ENCODE results near the gene TRIM14. TPM values are rescaled to one million over a fixed set of nuclear protein-coding genes. Genes with fewer than 3 reads are reported as not detected.

Gene TRIM14
- polyA plus RNA-seq, 2 of the 4 experiments (the other 2 are of a cell fraction): 8.8 to 9.2 TPM

- ChIA-PET CTCF (interaction anchor here (0.6 to 3.5 kb wide), 4 partner anchors 8 to 115 kb away, joined by 4 to 15 read pairs (median 4); partner anchors contain the start of gene TRIM14), POLR2A (no interaction called here)
- TF ChIP-seq FOSL2 (IDR thresholded peaks at IDR 0.05) (no peak), FOSL2 (CRISPR knock-in tag; IDR thresholded peaks at IDR 0.05) (no peak), HOXA7 (CRISPR knock-in tag; IDR thresholded peaks at IDR 0.05) (no peak), E2F6 (IDR thresholded peaks at IDR 0.05; ENCODE audit: borderline replicate concordance, low read depth) (no peak), CEBPB (IDR thresholded peaks at IDR 0.05) (no peak)
- TF ChIP-seq, protein P1, sequence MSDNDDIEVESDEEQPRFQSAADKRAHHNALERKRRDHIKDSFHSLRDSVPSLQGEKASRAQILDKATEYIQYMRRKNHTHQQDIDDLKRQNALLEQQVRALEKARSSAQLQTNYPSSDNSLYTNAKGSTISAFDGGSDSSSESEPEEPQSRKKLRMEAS (IDR thresholded peaks at IDR 0.05): no peak
- Histone ChIP-seq H3K4me2 (no peak overlapping the region), H3K4me1 (peaks cover 8% of the 10 kb centered on the region), H3K27ac (no peak overlapping the region), H3K9me3 (no peaks in the 10 kb centered on the region), H3K4me3 (no peak overlapping the region)
- FAIRE-seq (no peak), DNase-seq (ENCODE audit: low read depth in 1 of 2, low spot score in 1 of 2) (no peak), ATAC-seq (no peak)
- WGBS (ENCODE audit: missing lambda C conversion rate): 96% methylated on average over 4 of the region's 4 CpGs
These were observed 32.6 kb downstream of the TRIM14 start for GRCh38 chr9:98086461-98086860.

- no peak for FAIRE-seq
- Histone ChIP-seq H3K27ac (no peak overlapping the region), H3K4me2 (no peak overlapping the region), H3K4me1 (peaks cover 14% of the 10 kb centered on the region), H3K4me3 (no peak overlapping the region), H3K9me3 (no peaks in the 10 kb centered on the region)
- TF ChIP-seq GATA3 (IDR thresholded peaks at IDR 0.05; ENCODE audit: borderline replicate concordance): no peak
- TF ChIP-seq, protein P2, sequence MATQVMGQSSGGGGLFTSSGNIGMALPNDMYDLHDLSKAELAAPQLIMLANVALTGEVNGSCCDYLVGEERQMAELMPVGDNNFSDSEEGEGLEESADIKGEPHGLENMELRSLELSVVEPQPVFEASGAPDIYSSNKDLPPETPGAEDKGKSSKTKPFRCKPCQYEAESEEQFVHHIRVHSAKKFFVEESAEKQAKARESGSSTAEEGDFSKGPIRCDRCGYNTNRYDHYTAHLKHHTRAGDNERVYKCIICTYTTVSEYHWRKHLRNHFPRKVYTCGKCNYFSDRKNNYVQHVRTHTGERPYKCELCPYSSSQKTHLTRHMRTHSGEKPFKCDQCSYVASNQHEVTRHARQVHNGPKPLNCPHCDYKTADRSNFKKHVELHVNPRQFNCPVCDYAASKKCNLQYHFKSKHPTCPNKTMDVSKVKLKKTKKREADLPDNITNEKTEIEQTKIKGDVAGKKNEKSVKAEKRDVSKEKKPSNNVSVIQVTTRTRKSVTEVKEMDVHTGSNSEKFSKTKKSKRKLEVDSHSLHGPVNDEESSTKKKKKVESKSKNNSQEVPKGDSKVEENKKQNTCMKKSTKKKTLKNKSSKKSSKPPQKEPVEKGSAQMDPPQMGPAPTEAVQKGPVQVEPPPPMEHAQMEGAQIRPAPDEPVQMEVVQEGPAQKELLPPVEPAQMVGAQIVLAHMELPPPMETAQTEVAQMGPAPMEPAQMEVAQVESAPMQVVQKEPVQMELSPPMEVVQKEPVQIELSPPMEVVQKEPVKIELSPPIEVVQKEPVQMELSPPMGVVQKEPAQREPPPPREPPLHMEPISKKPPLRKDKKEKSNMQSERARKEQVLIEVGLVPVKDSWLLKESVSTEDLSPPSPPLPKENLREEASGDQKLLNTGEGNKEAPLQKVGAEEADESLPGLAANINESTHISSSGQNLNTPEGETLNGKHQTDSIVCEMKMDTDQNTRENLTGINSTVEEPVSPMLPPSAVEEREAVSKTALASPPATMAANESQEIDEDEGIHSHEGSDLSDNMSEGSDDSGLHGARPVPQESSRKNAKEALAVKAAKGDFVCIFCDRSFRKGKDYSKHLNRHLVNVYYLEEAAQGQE (IDR thresholded peaks at IDR 0.05): no peak
- ChIA-PET CTCF (interaction anchor here (0.6 to 3.5 kb wide), 5 partner anchors 9 to 115 kb away, joined by 4 to 15 read pairs (median 4); partner anchors contain the start of genes CORO2A and TRIM14), POLR2A (no interaction called here)
- WGBS (ENCODE audit: missing lambda C conversion rate): 82% methylated on average over 7 of the region's 7 CpGs
- no peak for ATAC-seq
- DNase-seq (ENCODE audit: low read depth in 1 of 2, low spot score in 1 of 2): peak in 1 of 2 experiments; percentile 13
These were observed 33.1 kb downstream of the TRIM14 start for GRCh38 chr9:98085944-98086343.

- FAIRE-seq (no peak), ATAC-seq (no peak), DNase-seq (ENCODE audit: low read depth in 1 of 2, low spot score in 1 of 2) (no peak)
- no peak overlapping the region for H3K4me2 ChIP-seq
- ChIA-PET CTCF (interaction anchor here (1.0 to 1.6 kb wide), 8 partner anchors 8 to 178 kb away, joined by 3 to 8 read pairs (median 4); partner anchors contain the start of gene CORO2A), POLR2A (interaction anchor here (1.5 kb wide), 2 partner anchors 29 to 170 kb away, joined by 4 read pairs; partner anchors contain the start of genes NANS and TBC1D2)
- TF ChIP-seq NPAS2 (CRISPR knock-in tag; IDR thresholded peaks at IDR 0.05; ENCODE audit: borderline replicate concordance) (no peak), SMC3 (IDR thresholded peaks at IDR 0.05) (no peak), CEBPB (IDR thresholded peaks at IDR 0.05) (no peak), ZSCAN20 (CRISPR knock-in tag; IDR thresholded peaks at IDR 0.05) (no peak), EHMT2 (IDR thresholded peaks at IDR 0.05; ENCODE audit: low read depth) (no peak), MYC (IDR thresholded peaks at IDR 0.05; ENCODE audit: borderline replicate concordance, low read length) (no peak), ZC3H11A (IDR thresholded peaks at IDR 0.05) (no peak), FOSL2 (IDR thresholded peaks at IDR 0.05) (no peak), FOSL2 (CRISPR knock-in tag; IDR thresholded peaks at IDR 0.05) (no peak), RAD21 (conservative IDR thresholded peaks at IDR 0.05 in 1 of 2, IDR thresholded peaks at IDR 0.05 in 1 of 2) (no peak), HEYL (CRISPR knock-in tag; IDR thresholded peaks at IDR 0.05) (no peak), FOXS1 (CRISPR knock-in tag; IDR thresholded peaks at IDR 0.05) (no peak)
- TF ChIP-seq, protein P3, sequence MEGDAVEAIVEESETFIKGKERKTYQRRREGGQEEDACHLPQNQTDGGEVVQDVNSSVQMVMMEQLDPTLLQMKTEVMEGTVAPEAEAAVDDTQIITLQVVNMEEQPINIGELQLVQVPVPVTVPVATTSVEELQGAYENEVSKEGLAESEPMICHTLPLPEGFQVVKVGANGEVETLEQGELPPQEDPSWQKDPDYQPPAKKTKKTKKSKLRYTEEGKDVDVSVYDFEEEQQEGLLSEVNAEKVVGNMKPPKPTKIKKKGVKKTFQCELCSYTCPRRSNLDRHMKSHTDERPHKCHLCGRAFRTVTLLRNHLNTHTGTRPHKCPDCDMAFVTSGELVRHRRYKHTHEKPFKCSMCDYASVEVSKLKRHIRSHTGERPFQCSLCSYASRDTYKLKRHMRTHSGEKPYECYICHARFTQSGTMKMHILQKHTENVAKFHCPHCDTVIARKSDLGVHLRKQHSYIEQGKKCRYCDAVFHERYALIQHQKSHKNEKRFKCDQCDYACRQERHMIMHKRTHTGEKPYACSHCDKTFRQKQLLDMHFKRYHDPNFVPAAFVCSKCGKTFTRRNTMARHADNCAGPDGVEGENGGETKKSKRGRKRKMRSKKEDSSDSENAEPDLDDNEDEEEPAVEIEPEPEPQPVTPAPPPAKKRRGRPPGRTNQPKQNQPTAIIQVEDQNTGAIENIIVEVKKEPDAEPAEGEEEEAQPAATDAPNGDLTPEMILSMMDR (IDR thresholded peaks at IDR 0.05): no peak
- no peak overlapping the region for H3K27ac ChIP-seq
- peaks cover 18% of the 10 kb centered on the region for H3K4me1 ChIP-seq
- no peaks in the 10 kb centered on the region for H3K9me3 ChIP-seq
- H3K4me3 ChIP-seq: no peak overlapping the region
- 96% methylated on average over 3 of the region's 4 CpGs for WGBS (ENCODE audit: missing lambda C conversion rate)
These were observed 34.0 kb downstream of the TRIM14 start for GRCh38 chr9:98085058-98085457.
